COR-L47 (cell line): ENCODE data around the gene ATXN7L1.

Experiments used
- DNase-seq: peaks from one replicate; lab custom pipeline; 2025; lab: John Stamatoyannopoulos, UW

ATXN7L1 gene

GRCh38 chr7:105584165-105584564 lies 292.2 kb downstream of the ATXN7L1 start:
- no peak for DNase-seq

- DNase-seq, result no peak
Observed at GRCh38 chr7:105583061-105583460, 293.3 kb downstream of the ATXN7L1 start.

- peak; percentile 76 for DNase-seq
Observed at GRCh38 chr7:105581066-105581811, 295.2 kb downstream of the ATXN7L1 start, which contains the start of gene EFCAB10. Gene EFCAB10 (minus strand): TSS chr7:105581493. CDS start chr7:105581463, 30 bp downstream.

DNA sequence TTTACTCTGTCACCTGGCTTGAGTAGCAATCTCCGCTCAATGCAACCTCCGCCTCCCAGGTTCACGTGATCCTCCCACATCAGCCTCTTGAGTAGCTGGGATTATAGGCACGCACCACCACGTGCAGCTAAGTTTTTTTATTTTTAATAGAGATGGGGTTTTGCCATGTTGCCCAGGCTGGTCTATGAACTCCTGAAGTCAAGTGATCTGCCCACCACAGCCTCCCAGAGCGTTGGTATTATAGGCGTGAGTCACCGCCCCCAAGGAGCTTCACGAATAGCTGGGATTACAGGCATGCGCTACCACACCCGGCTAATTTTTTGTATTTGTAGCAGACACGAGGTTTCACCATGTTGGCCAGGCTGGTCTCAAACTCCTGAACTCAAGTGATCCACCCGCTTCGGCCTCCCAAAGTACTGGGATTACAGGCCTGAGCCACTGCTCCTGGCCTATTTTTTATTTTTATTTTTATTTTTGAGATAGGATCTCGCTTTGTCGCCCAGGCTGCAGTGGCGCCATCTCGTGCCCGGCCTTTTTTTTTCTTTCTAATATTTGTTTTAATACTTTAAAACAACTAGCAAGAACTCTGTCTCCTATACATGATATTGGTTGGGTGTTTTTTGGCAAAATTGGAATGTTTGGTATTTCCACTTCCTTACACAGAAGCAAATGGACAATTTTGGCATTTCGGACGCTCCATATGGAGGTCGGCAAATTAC lies 296.2 kb downstream of the ATXN7L1 start:
- no peak for DNase-seq

DNA sequence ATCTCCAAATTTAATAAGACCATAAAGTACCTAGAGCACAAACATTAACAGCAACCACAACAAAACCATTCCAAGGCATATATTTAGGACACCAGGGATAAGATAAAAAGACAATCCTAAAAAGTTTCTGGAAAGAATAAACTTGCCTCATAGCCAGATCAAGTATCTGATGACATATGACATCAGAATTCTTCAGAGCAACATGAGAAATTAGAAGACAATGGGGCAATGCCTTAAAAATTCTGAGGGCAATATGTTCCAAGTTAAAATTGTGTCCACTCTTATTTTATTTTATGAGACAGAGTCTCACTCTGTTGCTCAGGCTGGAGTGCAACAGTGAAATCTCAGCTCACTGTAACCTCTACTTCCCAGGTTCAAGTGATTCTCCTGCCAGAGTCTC lies 297.9 kb downstream of the ATXN7L1 start:
- no peak for DNase-seq

GRCh38 chr7:105577251-105577650 lies 299.1 kb downstream of the ATXN7L1 start:
- no peak for DNase-seq

- DNase-seq, result no peak
Observed at GRCh38 chr7:105571891-105572290, 304.5 kb downstream of the ATXN7L1 start.

DNA sequence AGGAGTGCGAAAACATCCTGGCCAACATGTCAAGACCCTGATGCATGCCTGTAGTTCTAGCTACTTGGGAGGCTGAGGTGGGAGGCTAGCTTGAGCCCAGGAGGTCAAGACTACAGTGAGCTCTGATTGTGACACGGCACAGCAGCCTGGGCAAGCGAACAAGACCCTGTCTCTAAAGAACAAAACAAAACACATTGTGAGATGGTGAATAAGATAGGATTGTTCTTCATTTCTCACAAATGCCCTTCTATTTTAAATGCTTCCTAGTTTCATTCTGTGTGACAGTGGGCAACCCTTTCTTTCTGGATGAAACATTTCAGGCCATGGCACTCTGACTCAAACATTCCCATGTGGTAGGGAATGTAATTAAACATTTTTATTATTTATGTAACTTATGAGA lies 308.6 kb downstream of the ATXN7L1 start:
- DNase-seq, result no peak

DNA sequence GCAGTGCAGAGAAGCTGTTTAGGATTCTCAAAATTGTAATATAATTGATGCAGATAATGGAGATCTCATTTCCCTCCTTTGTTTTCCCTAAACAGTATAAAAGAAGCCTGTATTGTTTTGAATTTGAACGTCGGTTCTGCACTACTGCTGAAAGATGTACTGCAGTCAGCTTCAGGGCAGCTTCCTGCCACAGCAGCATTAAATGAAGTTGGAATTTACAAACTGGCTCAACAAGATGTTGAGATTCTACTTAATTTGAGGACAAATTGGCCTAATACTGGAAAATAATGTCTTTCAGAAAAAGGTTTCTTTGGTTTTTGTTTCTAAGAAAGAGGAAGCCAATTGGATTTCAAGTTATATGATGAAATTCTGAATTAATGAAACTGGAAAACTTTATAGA lies 309.4 kb downstream of the ATXN7L1 start:
- no peak for DNase-seq

DNA sequence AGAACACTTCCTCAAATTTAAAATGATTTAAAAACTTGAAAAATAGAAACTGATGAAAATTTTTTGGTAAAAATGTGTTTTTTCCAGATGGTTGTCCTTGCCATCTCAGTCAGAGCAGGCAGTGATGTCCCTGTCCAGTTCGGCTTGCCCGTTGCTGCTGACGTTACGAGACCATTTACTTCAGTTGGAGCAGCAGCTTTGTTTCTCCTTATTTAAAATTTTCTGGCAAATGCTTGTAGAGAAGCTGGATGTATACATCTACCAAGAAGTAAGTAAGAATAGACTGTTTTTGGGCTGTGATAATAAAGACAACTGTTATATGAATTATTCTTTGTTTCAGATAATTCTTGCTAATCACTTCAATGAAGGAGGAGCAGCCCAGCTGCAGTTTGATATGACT lies 311.2 kb downstream of the ATXN7L1 start:
- no peak for DNase-seq

DNA sequence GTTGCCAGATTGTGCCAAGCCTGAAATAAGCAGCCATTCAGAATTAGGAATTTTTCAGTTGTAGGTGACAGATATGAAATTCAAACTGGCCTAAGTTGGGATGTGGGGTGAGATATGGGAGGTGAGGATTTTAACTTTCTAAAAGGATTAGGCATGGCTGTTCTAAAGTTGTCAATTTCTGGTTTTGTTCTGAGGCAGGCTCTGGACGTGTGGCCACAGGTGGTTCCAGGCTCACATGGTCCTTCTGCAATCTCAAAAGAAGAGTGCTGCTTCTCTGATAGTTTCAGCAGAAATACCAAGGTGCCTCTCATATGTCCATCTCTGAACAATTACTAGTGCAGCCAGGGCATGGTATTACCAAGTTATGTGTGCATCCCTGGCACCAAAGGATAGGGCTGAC lies 316.5 kb downstream of the ATXN7L1 start:
- no peak for DNase-seq
